PC-9 (cell line): Measurements from ENCODE around the gene RAB39A.
"Not testable (repeated sequence)": the region's sequence is repeated elsewhere in the genome, so short reads cannot be mapped to it uniquely, and the experiment has no call there.

ENCODE experiments used
- EZH2 ChIP-seq: fragments of 200-600 bp; sonication (generic); IDR thresholded peaks from 2 replicates; pipeline ENCODE4 v1.8.0; 2017; ENCODE audit warnings: antibody characterized with exemption, low read depth
- TF ChIP-seq, protein P1 (sequence below): fragments of 200-600 bp; sonication (generic); conservative IDR thresholded peaks from 2 replicates; pipeline ENCODE4 v1.6.1; 2017; ENCODE audit warnings: mixed run types, antibody characterized with exemption, mild to moderate bottlenecking, moderate library complexity

DNA sequence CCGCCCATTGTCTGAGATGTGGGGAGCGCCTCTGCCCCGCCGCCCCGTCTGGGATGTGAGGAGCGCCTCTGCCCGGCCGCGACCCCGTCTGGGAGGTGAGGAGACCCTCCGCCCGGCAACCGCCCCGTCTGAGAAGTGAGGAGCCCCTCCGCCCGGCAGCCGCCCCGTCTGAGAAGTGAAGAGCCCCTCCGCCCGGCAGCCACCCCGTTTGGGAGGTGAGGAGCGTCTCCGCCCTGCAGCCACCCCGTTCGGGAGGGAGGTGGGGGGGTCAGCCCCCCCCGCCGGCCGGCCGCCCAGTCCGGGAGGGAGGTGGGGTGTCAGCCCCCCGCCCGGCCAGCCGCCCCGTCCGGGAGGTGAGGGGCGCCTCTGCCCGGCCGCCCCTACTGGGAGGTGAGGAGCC, 15.8 kb upstream of the RAB39A start:
- TF ChIP-seq, protein P1, sequence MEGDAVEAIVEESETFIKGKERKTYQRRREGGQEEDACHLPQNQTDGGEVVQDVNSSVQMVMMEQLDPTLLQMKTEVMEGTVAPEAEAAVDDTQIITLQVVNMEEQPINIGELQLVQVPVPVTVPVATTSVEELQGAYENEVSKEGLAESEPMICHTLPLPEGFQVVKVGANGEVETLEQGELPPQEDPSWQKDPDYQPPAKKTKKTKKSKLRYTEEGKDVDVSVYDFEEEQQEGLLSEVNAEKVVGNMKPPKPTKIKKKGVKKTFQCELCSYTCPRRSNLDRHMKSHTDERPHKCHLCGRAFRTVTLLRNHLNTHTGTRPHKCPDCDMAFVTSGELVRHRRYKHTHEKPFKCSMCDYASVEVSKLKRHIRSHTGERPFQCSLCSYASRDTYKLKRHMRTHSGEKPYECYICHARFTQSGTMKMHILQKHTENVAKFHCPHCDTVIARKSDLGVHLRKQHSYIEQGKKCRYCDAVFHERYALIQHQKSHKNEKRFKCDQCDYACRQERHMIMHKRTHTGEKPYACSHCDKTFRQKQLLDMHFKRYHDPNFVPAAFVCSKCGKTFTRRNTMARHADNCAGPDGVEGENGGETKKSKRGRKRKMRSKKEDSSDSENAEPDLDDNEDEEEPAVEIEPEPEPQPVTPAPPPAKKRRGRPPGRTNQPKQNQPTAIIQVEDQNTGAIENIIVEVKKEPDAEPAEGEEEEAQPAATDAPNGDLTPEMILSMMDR = not testable (repeated sequence)
- not testable (repeated sequence) for TF ChIP-seq EZH2
